Upper lobe of left lung (tissue), 4 donors: ENCODE results near the gene KRTAP1-5.

Experiments
- EP300 ChIP-seq, 4 donors: sonication (generic); formaldehyde crosslinking; IDR thresholded peaks; one replicate each; pipeline ENCODE4 v1.5.1; 2017; ENCODE audit warnings: antibody characterized with exemption in 4 of 4, control low read depth in 2 of 4
- POLR2AphosphoS5 ChIP-seq, 2 donors: sonication (generic); formaldehyde crosslinking; IDR thresholded peaks; one replicate each; pipeline ENCODE4 v1.5.1; 2017; ENCODE audit warnings: antibody characterized with exemption in 2 of 2

GRCh38 chr17:41009936-41010335 is 17.1 kb downstream of the KRTAP1-5 start:
- TF ChIP-seq POLR2AphosphoS5 (IDR thresholded peaks at IDR 0.05) (no peak), EP300 (IDR thresholded peaks at IDR 0.05) (no peak)
